Spleen (tissue), 7 donors: ENCODE data around the gene DCST2.

Experiments used
- POLR2AphosphoS5 ChIP-seq, 3 donors: sonication (generic); formaldehyde crosslinking; IDR thresholded peaks; one replicate each; pipeline ENCODE4 v1.5.1; 2017; ENCODE audit warnings: antibody characterized with exemption in 3 of 3
- TF ChIP-seq, protein P1 (sequence below), 11 experiments: fragments of 200-600 bp in 7 of 11; fragments of 450-650 bp in 4 of 11; sonication (generic) in 4 of 11; IDR thresholded peaks in 8 of 11; conservative IDR thresholded peaks in 3 of 11; 1 replicate in 7 of 11; 2 replicates in 4 of 11; pipeline versions ENCODE4 v1.4.0 to v1.8.0; 2016 to 2021; ENCODE audit warnings: antibody characterized with exemption in 11 of 11, inconsistent platforms in 4 of 11, mild to moderate bottlenecking in 1 of 11
- donor health status: DM: no; HTN: no; CAD: no; lungs with moderate emphysema.
- donor health status: DM: no; HTN: no; CAD: no.
- donor health status: DM: no; HTN: no; CAD: no.

DNA sequence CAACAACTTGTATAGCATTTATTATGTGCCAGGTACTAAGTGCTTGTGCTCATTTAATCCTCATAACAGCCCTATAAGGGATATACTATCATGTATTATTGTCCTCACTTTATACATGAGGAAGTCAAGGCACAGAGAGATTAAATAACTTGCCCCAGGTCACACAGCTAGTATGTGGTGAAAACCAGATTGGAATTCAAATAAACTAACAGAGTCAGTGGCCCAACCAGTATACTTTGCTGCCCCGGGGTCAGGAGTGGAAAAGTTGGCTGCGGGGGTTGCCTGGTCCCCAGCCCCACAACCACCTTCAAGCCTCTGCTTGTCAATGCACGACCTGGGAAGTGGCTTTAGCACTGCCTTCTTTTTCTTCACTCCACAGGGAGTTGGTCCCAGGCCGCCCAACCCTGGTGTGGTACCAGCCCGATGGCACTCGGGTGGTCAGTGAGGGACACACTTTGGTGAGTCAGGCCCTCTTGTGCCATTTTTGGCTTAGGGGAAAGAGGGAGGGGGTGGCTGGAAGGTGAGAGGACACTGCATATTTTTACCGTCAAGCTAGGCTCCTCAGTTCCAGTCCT is 20.0 kb upstream of the DCST2 start:
- TF ChIP-seq, protein P1, sequence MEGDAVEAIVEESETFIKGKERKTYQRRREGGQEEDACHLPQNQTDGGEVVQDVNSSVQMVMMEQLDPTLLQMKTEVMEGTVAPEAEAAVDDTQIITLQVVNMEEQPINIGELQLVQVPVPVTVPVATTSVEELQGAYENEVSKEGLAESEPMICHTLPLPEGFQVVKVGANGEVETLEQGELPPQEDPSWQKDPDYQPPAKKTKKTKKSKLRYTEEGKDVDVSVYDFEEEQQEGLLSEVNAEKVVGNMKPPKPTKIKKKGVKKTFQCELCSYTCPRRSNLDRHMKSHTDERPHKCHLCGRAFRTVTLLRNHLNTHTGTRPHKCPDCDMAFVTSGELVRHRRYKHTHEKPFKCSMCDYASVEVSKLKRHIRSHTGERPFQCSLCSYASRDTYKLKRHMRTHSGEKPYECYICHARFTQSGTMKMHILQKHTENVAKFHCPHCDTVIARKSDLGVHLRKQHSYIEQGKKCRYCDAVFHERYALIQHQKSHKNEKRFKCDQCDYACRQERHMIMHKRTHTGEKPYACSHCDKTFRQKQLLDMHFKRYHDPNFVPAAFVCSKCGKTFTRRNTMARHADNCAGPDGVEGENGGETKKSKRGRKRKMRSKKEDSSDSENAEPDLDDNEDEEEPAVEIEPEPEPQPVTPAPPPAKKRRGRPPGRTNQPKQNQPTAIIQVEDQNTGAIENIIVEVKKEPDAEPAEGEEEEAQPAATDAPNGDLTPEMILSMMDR (IDR thresholded peaks at IDR 0.05 in 8 of 11, conservative IDR thresholded peaks at IDR 0.05 in 3 of 11) = no peak
- no peak for TF ChIP-seq POLR2AphosphoS5 (IDR thresholded peaks at IDR 0.05)
